Measurements from ENCODE around the gene SRI. TPM values are rescaled to one million over a fixed set of nuclear protein-coding genes. Genes with fewer than 3 reads are reported as not detected.

The SRI gene
- total RNA-seq, 2 donors from 2014 or later = 101 to 194 TPM

- ATAC-seq (no peak), DNase-seq (ENCODE audit: low spot score in 2 of 2) (no peak)
- Mint-ChIP-seq H3K36me3 (peaks cover 0 to 1% of the 10 kb centered on the region in 2 donors), H3K9me3 (no peaks in the 10 kb centered on the region), H3K27ac (no peak overlapping the region)
These were observed 14.0 kb upstream of the SRI start for GRCh38 chr7:88233828-88234227.

- H3K27ac Mint-ChIP-seq = no peak overlapping the region
- peaks cover 0 to 6% of the 10 kb centered on the region in 2 donors for H3K36me3 Mint-ChIP-seq
- no peak for DNase-seq (ENCODE audit: low spot score in 2 of 2)
- H3K9me3 Mint-ChIP-seq = no peaks in the 10 kb centered on the region
- ATAC-seq = no peak
These were observed 10.8 kb upstream of the SRI start for GRCh38 chr7:88230646-88231045.

- no peaks in the 10 kb centered on the region for H3K9me3 Mint-ChIP-seq
- ATAC-seq = no peak
- no peak overlapping the region for H3K27ac Mint-ChIP-seq
- no peak for DNase-seq (ENCODE audit: low spot score in 2 of 2)
- peaks cover 0 to 6% of the 10 kb centered on the region in 2 donors for H3K36me3 Mint-ChIP-seq
These were observed 9.6 kb upstream of the SRI start for GRCh38 chr7:88229302-88229995.

- DNase-seq (ENCODE audit: low spot score in 2 of 2) = no peak
- ATAC-seq = no peak
- H3K27ac Mint-ChIP-seq = no peak overlapping the region
- no peaks in the 10 kb centered on the region for H3K9me3 Mint-ChIP-seq
- H3K36me3 Mint-ChIP-seq = peaks cover 0 to 6% of the 10 kb centered on the region in 2 donors
These were observed 7.2 kb upstream of the SRI start for GRCh38 chr7:88226886-88227516.

- no peaks in the 10 kb centered on the region for H3K9me3 Mint-ChIP-seq
- peaks cover 0 to 6% of the 10 kb centered on the region in 2 donors for H3K36me3 Mint-ChIP-seq
- ATAC-seq = no peak
- H3K27ac Mint-ChIP-seq = no peak overlapping the region
- DNase-seq (ENCODE audit: low spot score in 2 of 2) = no peak
These were observed 6.4 kb upstream of the SRI start for GRCh38 chr7:88226201-88226600.

GRCh38 chr7:88224601-88225275 lies 4.9 kb upstream of the SRI start:
- ATAC-seq = no peak
- H3K9me3 Mint-ChIP-seq = no peaks in the 10 kb centered on the region
- H3K36me3 Mint-ChIP-seq = peaks cover 0 to 6% of the 10 kb centered on the region in 2 donors
- no peak for DNase-seq (ENCODE audit: low spot score in 2 of 2)
- no peak overlapping the region for H3K27ac Mint-ChIP-seq

GRCh38 chr7:88223265-88223664 lies 3.4 kb upstream of the SRI start:
- ATAC-seq = no peak
- Mint-ChIP-seq H3K36me3 (peaks cover 7 to 9% of the 10 kb centered on the region in 2 donors), H3K9me3 (no peaks in the 10 kb centered on the region), H3K27ac (no peak overlapping the region)
- DNase-seq (ENCODE audit: low spot score in 2 of 2) = no peak

GRCh38 chr7:88218836-88219605 lies 817 bp downstream of the SRI start:
- ATAC-seq (peak in 1 of 2 donors; percentile 35), DNase-seq (ENCODE audit: low spot score in 2 of 2) (peak; percentile 19 to 56)
- peak overlapping the region; percentile 93 to 96 for H3K27ac Mint-ChIP-seq
- H3K36me3 Mint-ChIP-seq = peaks cover 23 to 39% of the 10 kb centered on the region in 2 donors
- H3K9me3 Mint-ChIP-seq = no peaks in the 10 kb centered on the region

- Mint-ChIP-seq H3K27ac (peak overlapping the region; percentile 93 to 96), H3K9me3 (no peaks in the 10 kb centered on the region), H3K36me3 (peaks cover 25 to 43% of the 10 kb centered on the region in 2 donors)
- DNase-seq (ENCODE audit: low spot score in 2 of 2) = no peak
- no peak for ATAC-seq
These were observed 1.5 kb downstream of the SRI start for GRCh38 chr7:88218429-88218745.

GRCh38 chr7:88217675-88218428 lies 2.0 kb downstream of the SRI start:
- DNase-seq (ENCODE audit: low spot score in 2 of 2) (no peak), ATAC-seq (no peak)
- Mint-ChIP-seq H3K9me3 (no peaks in the 10 kb centered on the region), H3K27ac (peak overlapping the region in 1 of 2 donors; percentile 93), H3K36me3 (peaks cover 25 to 43% of the 10 kb centered on the region in 2 donors)

- H3K36me3 Mint-ChIP-seq = peaks cover 25 to 49% of the 10 kb centered on the region in 2 donors
These were observed 3.6 kb downstream of the SRI start for GRCh38 chr7:88216276-88216675.

GRCh38 chr7:88215295-88215694 lies 4.5 kb downstream of the SRI start:
- no peaks in the 10 kb centered on the region for H3K9me3 Mint-ChIP-seq
- no peak for DNase-seq (ENCODE audit: low spot score in 2 of 2)
- no peak for ATAC-seq
- H3K27ac Mint-ChIP-seq = no peak overlapping the region
- H3K36me3 Mint-ChIP-seq = peaks cover 25 to 49% of the 10 kb centered on the region in 2 donors

More at GRCh38 chr7:88216276-88216675, 3.6 kb downstream of the SRI start:
- no peak overlapping the region for H3K27ac Mint-ChIP-seq
- ATAC-seq (no peak), DNase-seq (ENCODE audit: low spot score in 2 of 2) (no peak)
- no peaks in the 10 kb centered on the region for H3K9me3 Mint-ChIP-seq

- H3K9me3 Mint-ChIP-seq = no peaks in the 10 kb centered on the region
- ATAC-seq (no peak), DNase-seq (ENCODE audit: low spot score in 2 of 2) (no peak)
- H3K36me3 Mint-ChIP-seq = peaks cover 25 to 49% of the 10 kb centered on the region in 2 donors
- H3K27ac Mint-ChIP-seq = no peak overlapping the region
These were observed 5.4 kb downstream of the SRI start for GRCh38 chr7:88214456-88214855.

- Mint-ChIP-seq H3K27ac (no peak overlapping the region), H3K36me3 (peaks cover 18 to 47% of the 10 kb centered on the region in 2 donors), H3K9me3 (no peaks in the 10 kb centered on the region)
- ATAC-seq = no peak
- no peak for DNase-seq (ENCODE audit: low spot score in 2 of 2)
These were observed 6.9 kb downstream of the SRI start for GRCh38 chr7:88212918-88213317.

GRCh38 chr7:88208521-88208920 lies 11.3 kb downstream of the SRI start:
- no peak for ATAC-seq
- H3K27ac Mint-ChIP-seq = no peak overlapping the region
- H3K9me3 Mint-ChIP-seq = no peaks in the 10 kb centered on the region
- H3K36me3 Mint-ChIP-seq = peaks cover 5 to 43% of the 10 kb centered on the region in 2 donors
- no peak for DNase-seq (ENCODE audit: low spot score in 2 of 2)

- Mint-ChIP-seq H3K9me3 (no peaks in the 10 kb centered on the region), H3K27ac (no peak overlapping the region), H3K36me3 (peaks cover 11 to 47% of the 10 kb centered on the region in 2 donors)
- ATAC-seq = no peak
- DNase-seq (ENCODE audit: low spot score in 2 of 2) = no peak
These were observed 13.6 kb downstream of the SRI start for GRCh38 chr7:88206254-88206653.

Data from activated naive CD4-positive, alpha-beta T cell treated with anti-CD3 and anti-CD28 coated beads, Interleukin-2, amount 50 U/mL, for 72 hours (primary cell).